SK-N-SH treated with all-trans-retinoic acid at 6 μM for 48 hours (cell line): ENCODE data around the gene ZXDC.

Experiments used
- ATAC-seq: fragments of 200-7000 bp; cut with Tn5 transposase; 3 replicates; pipeline ENCODE4 v1.9.1; 2020; ENCODE audit warnings: mild to moderate bottlenecking, moderate library complexity
- ARNTL ChIP-seq: fragments of 450-650 bp; formaldehyde crosslinking; IDR thresholded peaks from 2 replicates; pipeline ENCODE4 v1.5.0; 2020; ENCODE audit warnings: low read depth, mild to moderate bottlenecking, moderate library complexity, borderline replicate concordance
- BACH2 ChIP-seq: fragments of 250-450 bp; sonication (Bioruptor Pico); IDR thresholded peaks from 2 replicates; pipeline ENCODE4 v1.9.0; 2021; ENCODE audit warnings: mild to moderate bottlenecking, borderline replicate concordance
- CREB5 ChIP-seq: fragments of 250-450 bp; sonication (Bioruptor Pico); IDR thresholded peaks from 2 replicates; pipeline ENCODE4 v1.5.1; 2020; ENCODE audit warnings: low read depth, mild to moderate bottlenecking, moderate library complexity
- CSRNP3 ChIP-seq: fragments of 250-450 bp; sonication (Bioruptor Pico); IDR thresholded peaks from 2 replicates; pipeline ENCODE4 v1.5.1; 2021; ENCODE audit warnings: mild to moderate bottlenecking, moderate library complexity
- ESRRG ChIP-seq: fragments of 250-450 bp; sonication (Bioruptor Pico); IDR thresholded peaks from 2 replicates; pipeline ENCODE4 v1.6.1; 2021; ENCODE audit warnings: mild to moderate bottlenecking
- GLIS3 ChIP-seq: fragments of 250-450 bp; sonication (Bioruptor Pico); IDR thresholded peaks from 2 replicates; pipeline ENCODE4 v1.5.0; 2020; ENCODE audit warnings: mild to moderate bottlenecking, moderate library complexity
- POU6F1 ChIP-seq: fragments of 250-450 bp; sonication (Bioruptor Pico); IDR thresholded peaks from 2 replicates; pipeline ENCODE4 v1.8.0; 2021; ENCODE audit warnings: low read depth, mild to moderate bottlenecking, moderate library complexity, borderline replicate concordance
- PPARA ChIP-seq: fragments of 250-450 bp; sonication (Bioruptor Pico); IDR thresholded peaks from 2 replicates; pipeline ENCODE4 v1.5.0; 2020; ENCODE audit warnings: mild to moderate bottlenecking, borderline replicate concordance
- RARB ChIP-seq: fragments of 250-450 bp; sonication (Bioruptor Pico); IDR thresholded peaks from 2 replicates; pipeline ENCODE4 v1.8.0; 2021; ENCODE audit warnings: mild to moderate bottlenecking, moderate library complexity
- SNAI2 ChIP-seq: fragments of 250-450 bp; sonication (Bioruptor Pico); IDR thresholded peaks from 2 replicates; pipeline ENCODE4 v1.5.0; 2020; ENCODE audit warnings: mild to moderate bottlenecking, moderate library complexity
- TCF4 ChIP-seq: fragments of 250-450 bp; sonication (Bioruptor Pico); IDR thresholded peaks from 2 replicates; pipeline ENCODE4 v1.8.0; 2021; ENCODE audit warnings: mild to moderate bottlenecking, moderate library complexity, borderline replicate concordance
- TOX ChIP-seq: fragments of 250-450 bp; sonication (Bioruptor Pico); IDR thresholded peaks from 2 replicates; pipeline ENCODE4 v1.8.0; 2021; ENCODE audit warnings: mild to moderate bottlenecking, moderate library complexity, borderline replicate concordance
- TSHZ2 ChIP-seq: fragments of 250-450 bp; sonication (Bioruptor Pico); IDR thresholded peaks from 2 replicates; pipeline ENCODE4 v1.5.0; 2020; ENCODE audit warnings: mild to moderate bottlenecking, moderate library complexity
- ZFP3 ChIP-seq: fragments of 250-450 bp; sonication (Bioruptor Pico); IDR thresholded peaks from 2 replicates; pipeline ENCODE4 v1.5.0; 2020; ENCODE audit warnings: mild to moderate bottlenecking, moderate library complexity
- ZFP30 ChIP-seq: fragments of 450-650 bp; formaldehyde crosslinking; IDR thresholded peaks from 2 replicates; pipeline ENCODE4 v1.5.0; 2022; ENCODE audit warnings: mild to moderate bottlenecking, moderate library complexity
- ZNF565 ChIP-seq: fragments of 450-650 bp; formaldehyde crosslinking; conservative IDR thresholded peaks from 2 replicates; pipeline ENCODE4 v1.5.0; 2020; ENCODE audit warnings: low read depth, mild to moderate bottlenecking, moderate library complexity
- ZNF70 ChIP-seq: fragments of 450-650 bp; formaldehyde crosslinking; IDR thresholded peaks from 2 replicates; pipeline ENCODE4 v1.5.0; 2020; ENCODE audit warnings: mild to moderate bottlenecking, moderate library complexity
- ZNF8 ChIP-seq: fragments of 450-650 bp; formaldehyde crosslinking; IDR thresholded peaks from 2 replicates; pipeline ENCODE4 v1.5.0; 2020; ENCODE audit warnings: mild to moderate bottlenecking, moderate library complexity

ZXDC gene

GRCh38 chr3:126485176-126485897, 9.6 kb upstream of the ZXDC start:
- no peak for ATAC-seq
- TF ChIP-seq TOX (CRISPR knock-in tag) (no peak), PPARA (CRISPR knock-in tag) (no peak), BACH2 (CRISPR knock-in tag) (no peak), ZNF70 (CRISPR knock-in tag) (no peak), POU6F1 (CRISPR knock-in tag) (no peak), ZNF565 (no peak), ARNTL (no peak), ZNF8 (CRISPR knock-in tag) (no peak), TSHZ2 (CRISPR knock-in tag) (no peak), GLIS3 (CRISPR knock-in tag) (no peak), CSRNP3 (CRISPR knock-in tag) (no peak), TCF4 (CRISPR knock-in tag) (no peak), ESRRG (no peak), CREB5 (CRISPR knock-in tag) (no peak), ZFP3 (CRISPR knock-in tag) (no peak), ZFP30 (CRISPR knock-in tag) (no peak), SNAI2 (CRISPR knock-in tag) (no peak)

GRCh38 chr3:126484662-126485061, 9.0 kb upstream of the ZXDC start:
- TF ChIP-seq ESRRG = no peak
- TF ChIP-seq BACH2 (CRISPR knock-in tag) = no peak
- no peak for TF ChIP-seq CSRNP3 (CRISPR knock-in tag)
- no peak for TF ChIP-seq ZNF565
- no peak for TF ChIP-seq CREB5 (CRISPR knock-in tag)
- TF ChIP-seq TSHZ2 (CRISPR knock-in tag) = no peak
- no peak for TF ChIP-seq RARB
- no peak for TF ChIP-seq ZNF8 (CRISPR knock-in tag)
- ATAC-seq = no peak
